Endodermal cell (in vitro differentiated cells): Measurements from ENCODE around the gene BTNL9. TPM values are rescaled to one million over a fixed set of nuclear protein-coding genes. Genes with fewer than 3 reads are reported as not detected.
A peak's percentile ranks its signal among the peaks of the same experiment; 100 is the strongest.

Experiments
- DNase-seq: peaks from one replicate; pipeline ENCODE4 v3.0.0-alpha.2; 2017
- H3K27ac ChIP-seq: 2 replicates; pipeline ENCODE4 v1.5.1; 2013; ENCODE audit warnings: mild to moderate bottlenecking, low read depth, low read length, moderate library complexity
- H3K27me3 ChIP-seq: 2 replicates; pipeline ENCODE4 v1.6.1; 2013; ENCODE audit warnings: mild to moderate bottlenecking, low read length, moderate library complexity; ENCODE audit not compliant: insufficient read depth, control insufficient read depth, poor library complexity, severe bottlenecking
- H3K36me3 ChIP-seq: 2 replicates; pipeline ENCODE4 v1.7.0; 2013; ENCODE audit warnings: mild to moderate bottlenecking, low read length, moderate library complexity; ENCODE audit not compliant: control insufficient read depth, insufficient read depth
- H3K4me1 ChIP-seq: one replicate; pipeline ENCODE4 v1.7.0; 2013; ENCODE audit warnings: low read length; ENCODE audit not compliant: control insufficient read depth, insufficient read depth
- H3K4me3 ChIP-seq: 2 replicates; pipeline ENCODE4 v1.5.1; 2013; ENCODE audit warnings: mild to moderate bottlenecking, low read length, moderate library complexity
- H3K9ac ChIP-seq: 2 replicates; pipeline ENCODE4 v1.6.1; 2013; ENCODE audit warnings: mild to moderate bottlenecking, low read length, moderate library complexity; ENCODE audit not compliant: poor library complexity, severe bottlenecking; ENCODE audit errors: extremely low read depth
- H3K9me3 ChIP-seq: 2 replicates; pipeline ENCODE4 v1.6.1; 2013; ENCODE audit warnings: mild to moderate bottlenecking, low read length, moderate library complexity; ENCODE audit not compliant: control insufficient read depth
- H3K27ac Mint-ChIP-seq: 2 replicates; pipeline ENCODE4 v1.8.0; 2020; ENCODE audit warnings: mixed read lengths
- H3K27me3 Mint-ChIP-seq: 2 replicates; pipeline ENCODE4 v1.8.0; 2021; ENCODE audit warnings: mild to moderate bottlenecking, mixed read lengths; ENCODE audit not compliant: insufficient read depth
- H3K36me3 Mint-ChIP-seq: 2 replicates; pipeline ENCODE4 v1.8.0; 2020; ENCODE audit warnings: low read depth, mixed read lengths
- H3K4me1 Mint-ChIP-seq: 2 replicates; pipeline ENCODE4 v1.8.0; 2020; ENCODE audit warnings: mixed read lengths
- H3K4me3 Mint-ChIP-seq: 2 replicates; pipeline ENCODE4 v1.8.0; 2020; ENCODE audit warnings: mild to moderate bottlenecking, moderate library complexity, mixed read lengths
- H3K9me3 Mint-ChIP-seq: 2 replicates; pipeline ENCODE4 v1.8.0; 2020; ENCODE audit warnings: mild to moderate bottlenecking, mixed read lengths
- CTCF ChIP-seq: fragments of 200-600 bp; sonication (generic); conservative IDR thresholded peaks from 2 replicates; pipeline ENCODE4 v1.5.0; 2021; ENCODE audit warnings: antibody characterized with exemption, mild to moderate bottlenecking
- WGBS, 2 experiments: methylation state at CpG; one replicate each; pipeline versions ENCODE4 v1.1.5 to v1.1.7; 2013; ENCODE audit warnings: missing lambda C conversion rate in 2 of 2, mixed read lengths in 1 of 2; ENCODE audit not compliant: insufficient coverage in 1 of 2, insufficient read length in 1 of 2; 5-methylcytosine and 5-hydroxymethylcytosine counted together
- total RNA-seq, 2 donors: library from RNA; stranded (reverse); fragmentation: NEBNext Ultra II Directional in 1 of 2; extraction: Animal tissue kit (Norgen Biotek cat#: 25700) in 1 of 2; gene quantifications; 2 replicates in 1 of 2; 3 replicates in 1 of 2; pipeline ENCODE4 v1.2.1, GENCODE V29; 2021

BTNL9 gene
- total RNA-seq, 2 donors from 2014 or later: not detected

DNA sequence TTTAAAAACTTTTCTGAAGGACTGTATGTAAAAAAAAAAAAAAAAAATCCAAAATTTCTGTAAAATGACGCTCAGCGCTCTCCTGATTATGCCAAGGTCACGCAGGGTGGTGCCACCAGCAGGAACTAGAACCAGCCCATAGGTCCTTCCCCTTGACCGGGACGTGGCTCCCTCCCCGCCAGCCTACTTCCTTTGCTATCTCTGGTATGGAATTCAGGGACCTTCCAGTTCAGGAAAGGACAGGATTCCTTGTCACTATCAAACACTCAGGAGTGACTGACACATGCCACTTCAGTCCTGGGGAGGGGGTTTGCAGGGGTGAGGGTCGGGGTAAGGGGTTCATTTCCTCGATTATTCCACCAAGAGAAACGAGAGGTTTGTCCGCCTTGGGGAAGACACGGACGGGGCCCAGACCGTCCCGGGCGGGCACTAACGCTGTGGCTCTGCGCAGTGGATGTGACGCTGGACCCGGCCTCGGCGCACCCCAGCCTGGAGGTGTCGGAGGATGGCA, 18.8 kb downstream of the BTNL9 start:
- Histone ChIP-seq H3K4me1 (no peaks in the 10 kb centered on the region), H3K36me3 (no peaks in the 10 kb centered on the region), H3K9ac (no peak overlapping the region), H3K27ac (no peak overlapping the region), H3K9me3 (peaks cover 30% of the 10 kb centered on the region), H3K4me3 (no peak overlapping the region), H3K27me3 (peaks cover 72% of the 10 kb centered on the region)
- DNase-seq: peak; percentile 52
- peak overlapping the region; percentile 42 for H3K4me3 Mint-ChIP-seq
- WGBS, 2 experiments: 62 to 71% methylated on average over 14 to 22 of the region's 22 CpGs
- peaks cover 3% of the 10 kb centered on the region for H3K9me3 Mint-ChIP-seq
- peaks cover 3% of the 10 kb centered on the region for H3K4me1 Mint-ChIP-seq
- no peak overlapping the region for H3K27ac Mint-ChIP-seq
- H3K27me3 Mint-ChIP-seq: peaks cover 97% of the 10 kb centered on the region
- no peak for TF ChIP-seq CTCF
- no peaks in the 10 kb centered on the region for H3K36me3 Mint-ChIP-seq

- H3K27me3 ChIP-seq: peaks cover 65% of the 10 kb centered on the region
Observed at GRCh38 chr5:181059297-181060230, 19.5 kb downstream of the BTNL9 start.

DNA sequence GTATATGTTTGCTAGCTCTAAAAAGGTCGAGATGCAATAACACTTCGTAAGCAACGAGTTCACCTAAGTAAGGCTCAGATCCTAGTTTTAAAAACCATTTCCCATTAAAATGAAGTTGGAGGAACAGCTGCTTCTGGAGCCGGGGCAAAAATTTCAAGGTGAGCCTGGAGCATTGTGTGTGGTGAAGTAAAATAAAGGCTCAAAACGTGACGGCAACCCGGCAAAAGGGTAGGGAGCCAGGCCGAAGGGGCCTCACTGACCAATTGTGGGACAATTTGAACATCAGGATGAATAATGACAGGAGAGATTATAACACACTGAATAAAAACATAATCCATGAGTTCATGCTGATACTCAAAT, 20.1 kb downstream of the BTNL9 start:
- peaks cover 3% of the 10 kb centered on the region for H3K9me3 Mint-ChIP-seq
- H3K27ac ChIP-seq: no peak overlapping the region
- TF ChIP-seq CTCF: no peak
- H3K36me3 ChIP-seq: no peaks in the 10 kb centered on the region
- no peaks in the 10 kb centered on the region for H3K4me1 Mint-ChIP-seq
- no peak overlapping the region for H3K4me3 Mint-ChIP-seq
- no peak overlapping the region for H3K9ac ChIP-seq
- H3K4me3 ChIP-seq: no peak overlapping the region
- 75 to 77% methylated on average over 8 of the region's 8 CpGs for WGBS, 2 experiments
- H3K4me1 ChIP-seq: no peaks in the 10 kb centered on the region
- peaks cover 58% of the 10 kb centered on the region for H3K27me3 ChIP-seq
- DNase-seq: no peak
- no peak overlapping the region for H3K27ac Mint-ChIP-seq
- H3K27me3 Mint-ChIP-seq: peaks cover 93% of the 10 kb centered on the region
- H3K9me3 ChIP-seq: peaks cover 22% of the 10 kb centered on the region
- H3K36me3 Mint-ChIP-seq: no peaks in the 10 kb centered on the region

More at GRCh38 chr5:181059297-181060230, 19.5 kb downstream of the BTNL9 start:
- no peak for TF ChIP-seq CTCF
- Mint-ChIP-seq H3K27ac (no peak overlapping the region), H3K4me3 (peak overlapping the region; percentile 42), H3K27me3 (peaks cover 94% of the 10 kb centered on the region), H3K4me1 (no peaks in the 10 kb centered on the region), H3K36me3 (no peaks in the 10 kb centered on the region), H3K9me3 (peaks cover 3% of the 10 kb centered on the region)
- peak; percentile 77 for DNase-seq
- peaks cover 28% of the 10 kb centered on the region for H3K9me3 ChIP-seq
- H3K4me1 ChIP-seq: no peaks in the 10 kb centered on the region
- 46 to 72% methylated on average over 63 to 86 of the region's 86 CpGs for WGBS, 2 experiments
- H3K9ac ChIP-seq: no peak overlapping the region
- no peaks in the 10 kb centered on the region for H3K36me3 ChIP-seq
- H3K4me3 ChIP-seq: no peak overlapping the region
- H3K27ac ChIP-seq: no peak overlapping the region
